Measurements from ENCODE around the gene IL1RAPL2. TPM values are rescaled to one million over a fixed set of nuclear protein-coding genes. Genes with fewer than 3 reads are reported as not detected.
A peak's percentile ranks its signal among the peaks of the same experiment; 100 is the strongest.
"Not testable (repeated sequence)": the region's sequence is repeated elsewhere in the genome, so short reads cannot be mapped to it uniquely, and the experiment has no call there.

The IL1RAPL2 gene
- polyA plus RNA-seq (2013, experiment 1 of 2) = 0.15 TPM
- polyA plus RNA-seq (2013, experiment 2 of 2) = not detected

- H3K9ac ChIP-seq (ENCODE audit: low read depth, low read length) = no peak within 1 kb of the TSS
Measured at GRCh38 chrX:104565791-104566680, at the start of gene IL1RAPL2. Gene IL1RAPL2, plus strand, starts transcription at chrX:104566199.

DNA sequence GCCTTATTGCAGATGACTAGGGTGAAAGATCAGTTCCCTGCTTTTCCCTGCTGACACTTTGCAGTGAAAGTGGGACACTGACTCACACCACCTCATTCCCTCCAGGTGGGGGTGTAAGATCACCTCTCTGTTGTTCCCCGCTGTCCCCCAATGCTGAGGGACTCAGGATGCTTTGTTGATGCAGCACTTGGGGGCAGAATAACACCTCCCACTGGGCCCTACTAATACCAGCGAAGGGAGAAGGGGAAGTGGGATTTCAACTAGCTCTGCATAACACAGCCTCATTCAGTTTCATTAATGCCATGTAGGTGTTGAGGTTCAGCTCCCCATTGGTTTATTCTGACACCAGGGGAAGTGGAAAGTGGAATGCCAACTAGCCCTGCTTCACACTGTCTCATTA lies 43.6 kb upstream of the IL1RAPL2 start:
- Histone ChIP-seq H3K27ac (ENCODE audit: low read depth, low read length) (no peak overlapping the region), H3K27me3 (ENCODE audit: insufficient read depth, low read length) (no peaks in the 10 kb centered on the region), H3K4me1 (ENCODE audit: insufficient read depth, low read length) (no peaks in the 10 kb centered on the region), H3K9me3 (ENCODE audit: insufficient read depth, low read depth, low read length) (no peaks in the 10 kb centered on the region), H3K4me3 (ENCODE audit: low read length) (no peak overlapping the region), H3K36me3 (ENCODE audit: insufficient read depth, low read length) (no peaks in the 10 kb centered on the region), H3K9ac (ENCODE audit: low read depth, low read length) (no peak overlapping the region)
- no CpG with 5 or more reads among the region's 2 CpGs for WGBS

More at GRCh38 chrX:104565791-104566680, at the start of gene IL1RAPL2:
- Histone ChIP-seq H3K4me1 (ENCODE audit: insufficient read depth, low read length) (no peaks in the 10 kb centered on the region), H3K9me3 (ENCODE audit: insufficient read depth, low read depth, low read length) (no peaks in the 10 kb centered on the region), H3K4me3 (ENCODE audit: low read length) (peak within 1 kb of the TSS; percentile 58), H3K36me3 (ENCODE audit: insufficient read depth, low read length) (no peaks in the 10 kb centered on the region), H3K27me3 (ENCODE audit: insufficient read depth, low read length) (peaks cover 70% of the 10 kb centered on the region), H3K27ac (ENCODE audit: low read depth, low read length) (no peak within 1 kb of the TSS)
- 1% methylated on average over 45 of the region's 48 CpGs for WGBS

- Histone ChIP-seq H3K4me1 (ENCODE audit: insufficient read depth, low read length) (no peaks in the 10 kb centered on the region), H3K9me3 (ENCODE audit: insufficient read depth, low read depth, low read length) (no peaks in the 10 kb centered on the region), H3K27me3 (ENCODE audit: insufficient read depth, low read length) (no peaks in the 10 kb centered on the region), H3K4me3 (ENCODE audit: low read length) (no peak overlapping the region), H3K9ac (ENCODE audit: low read depth, low read length) (no peak overlapping the region), H3K36me3 (ENCODE audit: insufficient read depth, low read length) (no peaks in the 10 kb centered on the region), H3K27ac (ENCODE audit: low read depth, low read length) (no peak overlapping the region)
- no CpG with 5 or more reads among the region's 2 CpGs for WGBS
Measured at GRCh38 chrX:104523858-104524257, 42.1 kb upstream of the IL1RAPL2 start.

DNA sequence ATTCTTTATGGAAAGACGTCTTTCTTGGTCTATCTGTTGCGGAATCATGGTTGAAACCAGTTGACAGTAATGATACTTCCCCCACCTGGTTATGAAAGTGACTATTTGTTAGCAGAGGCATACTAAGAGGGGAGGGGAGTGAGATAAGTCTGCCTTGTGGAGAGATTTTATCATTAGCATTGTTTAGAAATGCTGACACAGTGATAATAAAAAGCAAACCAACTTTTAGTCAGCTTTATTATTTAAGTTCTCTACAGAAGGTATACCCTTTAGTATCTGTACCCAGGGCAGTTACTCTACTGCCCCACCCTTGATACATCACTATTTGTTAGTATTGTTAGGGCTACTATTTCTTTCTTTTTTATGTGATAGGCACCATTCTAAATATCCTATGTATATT lies 26.9 kb upstream of the IL1RAPL2 start:
- H3K9me3 ChIP-seq (ENCODE audit: insufficient read depth, low read depth, low read length) = no peaks in the 10 kb centered on the region
- H3K27ac ChIP-seq (ENCODE audit: low read depth, low read length) = no peak overlapping the region
- H3K9ac ChIP-seq (ENCODE audit: low read depth, low read length) = no peak overlapping the region
- no peak overlapping the region for H3K4me3 ChIP-seq (ENCODE audit: low read length)
- 94% methylated on average over 2 of the region's 2 CpGs for WGBS
- H3K27me3 ChIP-seq (ENCODE audit: insufficient read depth, low read length) = no peaks in the 10 kb centered on the region
- H3K4me1 ChIP-seq (ENCODE audit: insufficient read depth, low read length) = no peaks in the 10 kb centered on the region
- no peaks in the 10 kb centered on the region for H3K36me3 ChIP-seq (ENCODE audit: insufficient read depth, low read length)

DNA sequence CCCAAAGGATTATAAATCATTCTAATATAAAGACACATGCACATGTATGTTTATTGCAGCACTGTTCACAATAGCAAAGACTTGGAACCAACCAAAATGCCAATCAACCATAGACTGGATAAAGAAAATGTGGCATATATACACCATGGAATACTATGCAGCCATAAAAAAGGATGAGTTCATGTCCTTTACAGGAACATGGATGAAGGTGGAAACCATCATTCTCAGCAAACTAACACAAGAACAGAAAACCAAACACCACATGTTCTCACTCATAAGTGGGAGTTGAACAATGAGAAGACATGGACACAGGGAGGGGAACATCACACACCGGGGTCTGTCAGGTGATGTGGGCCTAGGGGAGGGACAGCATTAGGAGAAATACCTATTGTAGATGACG lies 23.6 kb upstream of the IL1RAPL2 start:
- H3K36me3 ChIP-seq (ENCODE audit: insufficient read depth, low read length); H3K9ac ChIP-seq (ENCODE audit: low read depth, low read length); H3K27me3 ChIP-seq (ENCODE audit: insufficient read depth, low read length); H3K4me3 ChIP-seq (ENCODE audit: low read length); H3K4me1 ChIP-seq (ENCODE audit: insufficient read depth, low read length); H3K9me3 ChIP-seq (ENCODE audit: insufficient read depth, low read depth, low read length); H3K27ac ChIP-seq (ENCODE audit: low read depth, low read length): not testable (repeated sequence)
- WGBS = 88% methylated on average over 1 of the region's 2 CpGs

GRCh38 chrX:104564335-104564734 lies 1.7 kb upstream of the IL1RAPL2 start:
- 97% methylated on average over 9 of the region's 9 CpGs for WGBS
- peaks cover 54% of the 10 kb centered on the region for H3K27me3 ChIP-seq (ENCODE audit: insufficient read depth, low read length)
- H3K9ac ChIP-seq (ENCODE audit: low read depth, low read length) = no peak overlapping the region
- H3K4me3 ChIP-seq (ENCODE audit: low read length) = no peak overlapping the region
- H3K9me3 ChIP-seq (ENCODE audit: insufficient read depth, low read depth, low read length) = no peaks in the 10 kb centered on the region
- H3K36me3 ChIP-seq (ENCODE audit: insufficient read depth, low read length) = no peaks in the 10 kb centered on the region
- no peak overlapping the region for H3K27ac ChIP-seq (ENCODE audit: low read depth, low read length)
- H3K4me1 ChIP-seq (ENCODE audit: insufficient read depth, low read length) = no peaks in the 10 kb centered on the region

DNA sequence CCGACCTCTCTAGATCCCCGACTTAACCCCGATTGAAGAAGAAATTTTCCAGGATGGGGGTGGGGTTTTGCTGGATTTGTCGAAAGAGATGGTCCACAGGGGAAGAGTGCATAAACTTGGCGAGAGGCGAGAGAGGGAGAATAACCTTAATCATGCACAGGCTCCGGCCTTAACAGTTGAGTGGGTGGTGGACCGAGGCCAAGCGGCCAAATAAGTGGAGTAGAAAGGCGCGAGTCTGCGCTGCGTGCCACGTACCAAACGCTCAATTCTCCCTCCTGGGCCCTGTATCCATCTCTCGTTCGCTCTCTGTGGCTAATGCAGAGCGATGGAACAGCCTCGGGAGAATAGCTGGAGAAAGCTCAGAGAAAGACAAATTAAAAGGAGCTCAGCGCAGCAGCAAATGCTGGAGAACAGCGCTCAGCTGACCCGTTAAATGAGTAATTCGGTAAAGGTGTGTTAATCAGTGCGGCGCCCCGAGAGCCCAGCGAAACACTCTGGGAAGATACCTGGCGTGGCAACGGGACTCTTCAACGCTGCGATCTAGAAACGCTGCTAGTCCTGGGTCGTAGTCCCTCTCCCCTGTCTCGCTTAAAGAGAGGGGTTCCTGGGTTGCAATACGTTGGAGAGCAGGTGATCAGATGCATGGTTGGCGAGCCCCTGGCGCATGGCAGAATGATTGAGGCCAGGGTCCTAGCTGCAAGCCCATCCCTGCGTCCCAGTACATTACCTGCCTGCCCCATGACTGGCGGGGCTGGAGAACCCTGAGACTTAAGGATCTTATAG lies 887 bp upstream of the IL1RAPL2 start:
- Histone ChIP-seq H3K27me3 (ENCODE audit: insufficient read depth, low read length) (peaks cover 61% of the 10 kb centered on the region), H3K36me3 (ENCODE audit: insufficient read depth, low read length) (no peaks in the 10 kb centered on the region), H3K9ac (ENCODE audit: low read depth, low read length) (no peak overlapping the region), H3K27ac (ENCODE audit: low read depth, low read length) (no peak overlapping the region), H3K4me1 (ENCODE audit: insufficient read depth, low read length) (no peaks in the 10 kb centered on the region), H3K9me3 (ENCODE audit: insufficient read depth, low read depth, low read length) (no peaks in the 10 kb centered on the region), H3K4me3 (ENCODE audit: low read length) (peak overlapping the region; percentile 58; the same call in 1 of the 2 replicates)
- WGBS = 92% methylated on average over 39 of the region's 39 CpGs

- no peaks in the 10 kb centered on the region for H3K4me1 ChIP-seq (ENCODE audit: insufficient read depth, low read length)
- H3K9me3 ChIP-seq (ENCODE audit: insufficient read depth, low read depth, low read length) = no peaks in the 10 kb centered on the region
- peak overlapping the region; percentile 58 for H3K4me3 ChIP-seq (ENCODE audit: low read length)
- no peaks in the 10 kb centered on the region for H3K36me3 ChIP-seq (ENCODE audit: insufficient read depth, low read length)
- H3K27ac ChIP-seq (ENCODE audit: low read depth, low read length) = no peak overlapping the region
- H3K9ac ChIP-seq (ENCODE audit: low read depth, low read length) = no peak overlapping the region
- H3K27me3 ChIP-seq (ENCODE audit: insufficient read depth, low read length) = peaks cover 70% of the 10 kb centered on the region
- WGBS = under 1% methylated on average over 46 of the region's 46 CpGs
Measured at GRCh38 chrX:104566681-104567501, 892 bp downstream of the IL1RAPL2 start.

DNA sequence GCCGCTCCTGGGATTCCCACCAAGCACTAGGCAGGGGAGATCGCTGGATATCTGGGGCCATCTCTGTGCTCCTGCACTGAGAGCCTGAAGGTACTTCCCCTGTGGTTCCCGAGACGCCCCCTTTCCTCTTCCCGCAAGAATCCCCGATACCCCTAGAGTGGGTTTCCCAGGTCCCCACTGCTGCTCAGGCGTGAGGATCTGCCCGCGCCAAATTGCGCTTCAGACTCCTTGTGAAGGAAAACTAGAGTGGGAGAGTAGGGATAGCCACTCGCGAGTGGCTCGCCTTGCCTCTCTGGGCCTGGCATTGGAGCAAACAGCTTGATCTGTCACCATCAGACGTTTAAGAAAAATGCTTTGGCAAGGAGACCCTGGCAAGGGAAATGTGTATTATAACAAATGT lies 1.5 kb downstream of the IL1RAPL2 start:
- Histone ChIP-seq H3K27ac (ENCODE audit: low read depth, low read length) (no peak overlapping the region), H3K4me1 (ENCODE audit: insufficient read depth, low read length) (no peaks in the 10 kb centered on the region), H3K36me3 (ENCODE audit: insufficient read depth, low read length) (no peaks in the 10 kb centered on the region), H3K4me3 (ENCODE audit: low read length) (peak overlapping the region; percentile 58), H3K9me3 (ENCODE audit: insufficient read depth, low read depth, low read length) (no peaks in the 10 kb centered on the region), H3K9ac (ENCODE audit: low read depth, low read length) (no peak overlapping the region), H3K27me3 (ENCODE audit: insufficient read depth, low read length) (peaks cover 70% of the 10 kb centered on the region)
- 48% methylated on average over 14 of the region's 14 CpGs for WGBS

GRCh38 chrX:104568304-104568915 lies 2.4 kb downstream of the IL1RAPL2 start:
- peak overlapping the region; percentile 34 for H3K4me3 ChIP-seq (ENCODE audit: low read length)
- no peak overlapping the region for H3K27ac ChIP-seq (ENCODE audit: low read depth, low read length)
- 83% methylated on average over 23 of the region's 23 CpGs for WGBS
- H3K36me3 ChIP-seq (ENCODE audit: insufficient read depth, low read length) = no peaks in the 10 kb centered on the region
- H3K9ac ChIP-seq (ENCODE audit: low read depth, low read length) = no peak overlapping the region
- H3K4me1 ChIP-seq (ENCODE audit: insufficient read depth, low read length) = no peaks in the 10 kb centered on the region
- peaks cover 70% of the 10 kb centered on the region for H3K27me3 ChIP-seq (ENCODE audit: insufficient read depth, low read length)
- H3K9me3 ChIP-seq (ENCODE audit: insufficient read depth, low read depth, low read length) = no peaks in the 10 kb centered on the region

All from HUES64 (cell line).